HCT116 (cell line): ENCODE data around the gene ANGPTL8. TPM values are rescaled to one million over a fixed set of nuclear protein-coding genes. Genes with fewer than 3 reads are reported as not detected.

Source experiments
- ATAC-seq: fragments of 200-7000 bp; cut with Tn5 transposase; 2 replicates; pipeline ENCODE4 v1.9.1; 2020; ENCODE audit warnings: mild to moderate bottlenecking, moderate library complexity
- BruUV-seq: library from RNA; stranded (reverse); fragments of 400-500 nt; replicated peaks from 2 replicates; lab custom pipeline; 2021; lab: Mats Ljungman, UMichigan
- CTCF ChIA-PET: fragments of 300-600 bp; sonication (Branson Sonifier 250); formaldehyde crosslinking; loops from one replicate; lab custom pipeline; 2021; ENCODE audit warnings: antibody characterized with exemption; lab: Charles Lee
- POLR2A ChIA-PET: fragments of 300-600, 350-600 bp; sonication (Branson Sonifier 250); formaldehyde crosslinking; loops from one replicate; lab custom pipeline; 2021; ENCODE audit warnings: antibody characterized with exemption; lab: Charles Lee
- RAD21 ChIA-PET, 2 experiments: fragments of 300-600 bp; sonication (Branson Sonifier 250); formaldehyde crosslinking; loops; one replicate each; lab custom pipeline; 2023; ENCODE audit warnings: low total read pairs in 2 of 2; ENCODE audit not compliant: uncharacterized antibody in 2 of 2, unreplicated experiment in 2 of 2, low non-redundant PET in 1 of 2; lab: Charles Lee
- DNase-seq: peaks from one replicate; pipeline ENCODE4 v3.0.0-alpha.2; 2010; ENCODE audit warnings: low read depth, low spot score
- H2AFZ ChIP-seq: fragments of 200-600 bp; shearing (Covaris generic), sonication (generic); 2 replicates; pipeline ENCODE4 v1.6.1; 2017; ENCODE audit warnings: low read depth, mixed run types, mixed read lengths, antibody characterized with exemption, low read length; ENCODE audit not compliant: poor library complexity, severe bottlenecking
- H3K27ac ChIP-seq: 2 replicates; pipeline ENCODE4 v1.5.1; 2012; ENCODE audit warnings: low read depth, low read length
- H3K27me3 ChIP-seq: fragments of 200-600 bp; sonication (generic); 2 replicates; pipeline ENCODE4 v1.6.1; 2016; ENCODE audit warnings: mixed run types, low read length, mixed read lengths; ENCODE audit not compliant: insufficient read depth
- H3K36me3 ChIP-seq, 2 experiments: fragments of 200-500 bp in 1 of 2; fragments of 200-600 bp in 1 of 2; sonication (Bioruptor generic) in 1 of 2; sonication (generic) in 1 of 2; 2 replicates each; pipeline versions ENCODE4 v1.5.1 to v1.6.1; 2014 to 2016; ENCODE audit warnings: low read length in 2 of 2, inconsistent platforms in 1 of 2, mixed read lengths in 1 of 2, mixed run types in 1 of 2; ENCODE audit not compliant: insufficient read depth in 2 of 2, control insufficient read depth in 1 of 2
- H3K4me1 ChIP-seq, 2 experiments: fragments of 200-600 bp in 1 of 2; sonication (generic) in 1 of 2; 2 replicates each; pipeline versions ENCODE4 v1.5.1 to v1.6.1; 2012 to 2017; ENCODE audit warnings: low read length in 2 of 2, inconsistent platforms in 1 of 2, mild to moderate bottlenecking in 1 of 2, mixed read lengths in 1 of 2, mixed run types in 1 of 2, moderate library complexity in 1 of 2; ENCODE audit not compliant: insufficient read depth in 2 of 2, control insufficient read depth in 1 of 2
- H3K4me2 ChIP-seq: fragments of 200-600 bp; sonication (generic); 2 replicates; pipeline ENCODE4 v1.6.1; 2017; ENCODE audit warnings: mixed run types, low read length, mixed read lengths
- H3K4me3 ChIP-seq, 2 experiments: fragments of 200-600 bp in 1 of 2; sonication (generic) in 1 of 2; replicated peaks in 1 of 2; 2 replicates each; pipeline ENCODE4 v1.5.1; 2011 to 2016; ENCODE audit warnings: low read length in 2 of 2, control low read depth in 1 of 2, low read depth in 1 of 2, mild to moderate bottlenecking in 1 of 2, mixed read lengths in 1 of 2, mixed run types in 1 of 2
- H3K79me2 ChIP-seq: fragments of 200-600 bp; sonication (generic); 2 replicates; pipeline ENCODE4 v1.6.1; 2017; ENCODE audit warnings: mild to moderate bottlenecking, mixed run types, low read length, moderate library complexity, mixed read lengths; ENCODE audit not compliant: insufficient read depth
- H3K9ac ChIP-seq: fragments of 200-600 bp; sonication (generic); 2 replicates; pipeline ENCODE4 v1.6.1; 2016; ENCODE audit warnings: low read length, mixed read lengths
- H3K9me2 ChIP-seq: fragments of 200-600 bp; sonication (generic), shearing (Covaris generic); 2 replicates; pipeline ENCODE4 v1.6.1; 2017; ENCODE audit warnings: mixed run types, mild to moderate bottlenecking, moderate library complexity; ENCODE audit not compliant: insufficient read depth
- H3K9me3 ChIP-seq, 2 experiments: fragments of 200-500 bp in 1 of 2; fragments of 200-600 bp in 1 of 2; sonication (Bioruptor generic) in 1 of 2; sonication (generic) in 1 of 2; 2 replicates each; pipeline ENCODE4 v1.6.1; 2014 to 2017; ENCODE audit warnings: low read length in 2 of 2, mixed read lengths in 2 of 2, inconsistent platforms in 1 of 2, low read depth in 1 of 2, mild to moderate bottlenecking in 1 of 2, mixed run types in 1 of 2, moderate library complexity in 1 of 2; ENCODE audit not compliant: control insufficient read depth in 1 of 2, insufficient read depth in 1 of 2
- H4K20me1 ChIP-seq: fragments of 200-600 bp; sonication (generic), shearing (Covaris generic); 2 replicates; pipeline ENCODE4 v1.6.1; 2017; ENCODE audit warnings: mixed run types, mild to moderate bottlenecking, moderate library complexity; ENCODE audit not compliant: insufficient read depth
- EGR1 ChIP-seq: IDR thresholded peaks from 2 replicates; pipeline ENCODE4 v1.6.1; 2012; ENCODE audit warnings: low read depth
- ELF1 ChIP-seq: IDR thresholded peaks from 2 replicates; pipeline ENCODE4 v1.6.1; 2012; ENCODE audit warnings: low read depth, borderline replicate concordance
- EZH2phosphoT487 ChIP-seq: fragments of 200-600 bp; IDR thresholded peaks from 2 replicates; pipeline ENCODE4 v1.6.1; 2018; ENCODE audit warnings: antibody characterized with exemption, borderline replicate concordance
- JUND ChIP-seq: IDR thresholded peaks from 2 replicates; pipeline ENCODE4 v1.6.1; 2012
- POLR2AphosphoS5 ChIP-seq: IDR thresholded peaks from 2 replicates; pipeline ENCODE4 v1.6.1; 2011; ENCODE audit warnings: mild to moderate bottlenecking, low read depth, low read length, moderate library complexity
- RAD21 ChIP-seq: IDR thresholded peaks from 2 replicates; pipeline ENCODE4 v1.6.1; 2012; ENCODE audit warnings: low read depth, mild to moderate bottlenecking
- YY1 ChIP-seq: IDR thresholded peaks from 2 replicates; pipeline ENCODE4 v1.6.1; 2011; ENCODE audit warnings: low read length, low read depth, moderate library complexity, mild to moderate bottlenecking; ENCODE audit not compliant: insufficient replicate concordance; ENCODE audit errors: extremely low read depth
- ZFX ChIP-seq: fragments of 450-650 bp; IDR thresholded peaks from 2 replicates; pipeline ENCODE4 v1.6.1; 2017
- ZNF274 ChIP-seq: fragments of 200-500 bp; sonication (Bioruptor generic); IDR thresholded peaks from 2 replicates; pipeline ENCODE4 v1.6.1; 2014; ENCODE audit warnings: mild to moderate bottlenecking, low read depth, low read length, inconsistent platforms
- intact Hi-C: fragments of 100-400 bp; cut with micrococcal nuclease; formaldehyde crosslinking; loops from 2 replicates; pipeline ENCODE4 v1.10.0; 2022
- total RNA-seq: library from RNA; stranded (reverse); gene quantifications from one replicate; pipeline ENCODE4 v1.2.1, GENCODE V29; 2021; ENCODE audit not compliant: unreplicated experiment
- TF ChIP-seq, protein P1 (sequence below): IDR thresholded peaks from 2 replicates; pipeline ENCODE4 v1.6.1; 2012

The ANGPTL8 gene
- total RNA-seq, 1 experiment from 2014 or later: not detected

DNA sequence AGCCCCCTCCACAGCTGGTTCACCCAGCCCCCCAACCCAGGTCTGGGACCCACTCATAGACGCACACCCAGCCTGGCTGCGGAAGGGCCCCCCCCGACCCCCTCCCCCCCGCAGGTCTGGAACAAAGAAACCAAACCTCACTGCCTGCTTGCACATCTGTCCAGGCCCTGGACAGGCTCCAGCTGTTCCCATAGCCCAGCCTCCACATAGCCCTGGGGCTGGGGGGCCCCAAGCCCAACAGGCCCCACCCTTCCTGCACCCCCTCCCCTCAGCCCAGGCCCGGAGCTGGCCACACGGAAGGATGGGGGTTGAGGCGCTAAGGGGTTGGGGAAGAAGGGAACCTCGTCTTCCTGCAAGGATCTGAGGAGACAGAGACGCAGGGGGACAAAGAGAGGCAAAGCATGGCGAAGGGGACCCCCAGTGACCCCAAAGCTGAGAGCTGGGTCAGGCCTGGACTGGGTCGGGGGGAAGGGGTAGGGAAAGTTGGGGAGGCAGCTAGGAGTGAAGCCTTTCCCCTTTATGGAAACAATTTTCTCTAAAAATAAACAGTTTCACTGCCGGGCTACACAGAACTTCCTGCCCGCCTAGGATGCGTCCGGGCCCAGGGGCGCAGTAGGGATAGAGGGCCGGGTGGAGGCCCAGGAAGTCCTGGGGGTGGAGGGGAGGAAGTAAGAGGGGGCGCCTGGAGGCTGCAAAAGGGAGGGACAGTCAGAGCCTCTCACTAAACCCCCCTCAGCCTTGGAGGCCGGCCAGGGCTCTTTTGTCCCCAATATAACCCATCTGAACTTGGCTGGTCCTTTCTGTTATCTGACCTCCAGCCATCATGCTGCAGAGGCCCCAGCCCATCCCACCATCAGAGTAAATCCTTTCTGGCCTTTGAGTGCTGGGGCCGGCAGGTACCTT, 44.5 kb upstream of the ANGPTL8 start:
- no peaks in the 10 kb centered on the region for H3K9me2 ChIP-seq
- H2AFZ ChIP-seq: no peak overlapping the region
- ChIA-PET POLR2A (no interaction called here), RAD21 (no interaction called here), CTCF (no interaction called here)
- H3K9ac ChIP-seq: no peak overlapping the region
- H3K79me2 ChIP-seq: 0 out of 2 replicates have a peak, but pooled peaks cover 2% of the 10 kb centered on the region
- H3K4me3 ChIP-seq: no peak overlapping the region
- peaks cover 26 to 38% of the 10 kb centered on the region in 2 experiments for H3K4me1 ChIP-seq
- intact Hi-C loops: no loop called here
- no peak for TF ChIP-seq EGR1
- TF ChIP-seq RAD21: no peak
- TF ChIP-seq JUND: no peak
- no peak overlapping the region for H3K27ac ChIP-seq
- H4K20me1 ChIP-seq: no peaks in the 10 kb centered on the region
- ATAC-seq (no peak), DNase-seq (no peak)
- no peak overlapping the region for H3K4me2 ChIP-seq
- no peaks in the 10 kb centered on the region for H3K27me3 ChIP-seq
- no peaks in the 10 kb centered on the region for H3K9me3 ChIP-seq
- no TSS peak for BruUV-seq
- peaks cover 0 to 8% of the 10 kb centered on the region in 2 experiments; a peak in 1 of 4 replicates for H3K36me3 ChIP-seq

DNA sequence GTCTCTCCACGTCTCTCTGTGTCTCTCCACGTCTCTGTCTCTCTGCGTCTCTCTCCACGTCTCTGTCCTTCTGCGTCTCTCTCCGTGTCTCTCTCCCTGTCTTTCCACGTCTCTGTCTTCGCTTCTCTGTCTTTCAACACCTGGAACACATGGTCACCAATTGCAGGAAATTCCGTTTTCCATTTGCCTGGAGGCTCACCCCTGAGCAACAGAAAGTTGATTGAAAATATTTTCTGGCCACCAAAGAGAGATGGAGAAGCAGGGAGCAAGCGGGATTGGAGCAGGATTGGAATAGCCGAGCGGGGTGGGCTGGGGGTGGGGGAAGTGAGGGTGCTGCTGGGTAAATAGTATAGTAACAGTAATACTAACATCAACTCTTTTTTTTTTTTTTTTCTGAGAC, 43.7 kb upstream of the ANGPTL8 start:
- H3K4me2 ChIP-seq: no peak overlapping the region
- ChIA-PET CTCF (no interaction called here), POLR2A (no interaction called here), RAD21 (no interaction called here)
- no peak overlapping the region for H2AFZ ChIP-seq
- no peak for DNase-seq
- TF ChIP-seq ZFX (no peak), EZH2phosphoT487 (no peak), YY1 (no peak), RAD21 (no peak), ELF1 (no peak), ZNF274 (no peak), EGR1 (no peak), POLR2AphosphoS5 (no peak)
- TF ChIP-seq, protein P1, sequence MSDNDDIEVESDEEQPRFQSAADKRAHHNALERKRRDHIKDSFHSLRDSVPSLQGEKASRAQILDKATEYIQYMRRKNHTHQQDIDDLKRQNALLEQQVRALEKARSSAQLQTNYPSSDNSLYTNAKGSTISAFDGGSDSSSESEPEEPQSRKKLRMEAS: no peak
- no TSS peak for BruUV-seq
- no peak for ATAC-seq
- no peaks in the 10 kb centered on the region for H3K27me3 ChIP-seq
- H4K20me1 ChIP-seq: no peaks in the 10 kb centered on the region
- no peak overlapping the region for H3K27ac ChIP-seq
- intact Hi-C loops: no loop called here
- no peaks in the 10 kb centered on the region for H3K9me3 ChIP-seq
- H3K9me2 ChIP-seq: no peaks in the 10 kb centered on the region
- 0 out of 2 replicates have a peak, but pooled peaks cover 2% of the 10 kb centered on the region for H3K79me2 ChIP-seq
- peaks cover 20 to 34% of the 10 kb centered on the region in 2 experiments for H3K4me1 ChIP-seq
- H3K36me3 ChIP-seq: peaks cover 0 to 8% of the 10 kb centered on the region in 2 experiments; a peak in 1 of 4 replicates
- no peak overlapping the region for H3K9ac ChIP-seq
- H3K4me3 ChIP-seq: no peak overlapping the region
